GM18520 (cell line): Measurements from ENCODE around the gene ABI3BP.
A peak's percentile ranks its signal among the peaks of the same experiment; 100 is the strongest.

Experiments used
- ATAC-seq: cut with Tn5 transposase; IDR thresholded peaks from one replicate; pipeline ENCODE4 v1.9.1; 2021; ENCODE audit not compliant: unreplicated experiment

Gene ABI3BP

GRCh38 chr3:100891827-100892226, 101.4 kb downstream of the ABI3BP start:
- ATAC-seq: no peak

GRCh38 chr3:100891033-100891432, 102.2 kb downstream of the ABI3BP start:
- ATAC-seq: no peak

GRCh38 chr3:100888881-100889280, 104.3 kb downstream of the ABI3BP start:
- ATAC-seq: no peak

- no peak for ATAC-seq
Observed at GRCh38 chr3:100882571-100882984, 110.6 kb downstream of the ABI3BP start.

- no peak for ATAC-seq
Observed at GRCh38 chr3:100880845-100881244, 112.4 kb downstream of the ABI3BP start.

GRCh38 chr3:100880072-100880471, 113.1 kb downstream of the ABI3BP start:
- ATAC-seq: no peak

GRCh38 chr3:100879195-100879810, 113.9 kb downstream of the ABI3BP start:
- no peak for ATAC-seq

- ATAC-seq: no peak
Observed at GRCh38 chr3:100877286-100877685, 115.9 kb downstream of the ABI3BP start.

- no peak for ATAC-seq
Observed at GRCh38 chr3:100875239-100875638, 118.0 kb downstream of the ABI3BP start.

GRCh38 chr3:100873611-100874010, 119.6 kb downstream of the ABI3BP start:
- no peak for ATAC-seq

GRCh38 chr3:100871306-100871705, 121.9 kb downstream of the ABI3BP start:
- no peak for ATAC-seq

- no peak for ATAC-seq
Observed at GRCh38 chr3:100869787-100870186, 123.4 kb downstream of the ABI3BP start.

- no peak for ATAC-seq
Observed at GRCh38 chr3:100868894-100869293, 124.3 kb downstream of the ABI3BP start.

GRCh38 chr3:100868096-100868495, 125.1 kb downstream of the ABI3BP start:
- no peak for ATAC-seq

GRCh38 chr3:100865442-100865841, 127.8 kb downstream of the ABI3BP start:
- ATAC-seq: no peak

- no peak for ATAC-seq
Observed at GRCh38 chr3:100864471-100865250, 128.6 kb downstream of the ABI3BP start.

GRCh38 chr3:100857863-100858262, 135.4 kb downstream of the ABI3BP start:
- ATAC-seq: no peak

- ATAC-seq: no peak
Observed at GRCh38 chr3:100856821-100857220, 136.4 kb downstream of the ABI3BP start.

GRCh38 chr3:100852840-100853239, 140.4 kb downstream of the ABI3BP start:
- no peak for ATAC-seq

GRCh38 chr3:100850701-100851100, 142.5 kb downstream of the ABI3BP start:
- ATAC-seq: no peak

- no peak for ATAC-seq
Observed at GRCh38 chr3:100850156-100850555, 143.1 kb downstream of the ABI3BP start.

GRCh38 chr3:100844063-100844936, 148.9 kb downstream of the ABI3BP start:
- ATAC-seq: peak; percentile 37
